WERI-Rb-1 (cell line): ENCODE data around the gene MYBPHL.
"Not testable (repeated sequence)": the region's sequence is repeated elsewhere in the genome, so short reads cannot be mapped to it uniquely, and the experiment has no call there.

Experiments used
- DNase-seq: peaks from one replicate; pipeline ENCODE4 v3.0.0-alpha.2; 2020
- H3K27ac ChIP-seq: fragments of 250-450 bp; sonication (Bioruptor Pico); 2 replicates; pipeline ENCODE4 v1.5.1; 2020; ENCODE audit warnings: mild to moderate bottlenecking, moderate library complexity
- H3K27me3 ChIP-seq: fragments of 250-450 bp; sonication (Bioruptor Pico); 2 replicates; pipeline ENCODE4 v1.5.1; 2021; ENCODE audit warnings: mild to moderate bottlenecking, low read depth, moderate library complexity; ENCODE audit not compliant: insufficient read depth, severe bottlenecking
- H3K36me3 ChIP-seq: fragments of 250-450 bp; sonication (Bioruptor Pico); 2 replicates; pipeline ENCODE4 v1.5.1; 2020; ENCODE audit warnings: mild to moderate bottlenecking, moderate library complexity
- H3K4me3 ChIP-seq: 2 replicates; pipeline ENCODE4 v1.5.1; 2011; ENCODE audit warnings: low read depth, mild to moderate bottlenecking, control low read depth, low read length
- H3K9me3 ChIP-seq: fragments of 250-450 bp; sonication (Bioruptor Pico); 2 replicates; pipeline ENCODE4 v1.5.1; 2021; ENCODE audit warnings: mild to moderate bottlenecking, moderate library complexity; ENCODE audit not compliant: severe bottlenecking
- TF ChIP-seq, protein P1 (sequence below): IDR thresholded peaks from 2 replicates; pipeline ENCODE4 v1.5.1; 2011; ENCODE audit warnings: low read depth, mild to moderate bottlenecking, control low read depth, inconsistent platforms, low read length

The MYBPHL gene

DNA sequence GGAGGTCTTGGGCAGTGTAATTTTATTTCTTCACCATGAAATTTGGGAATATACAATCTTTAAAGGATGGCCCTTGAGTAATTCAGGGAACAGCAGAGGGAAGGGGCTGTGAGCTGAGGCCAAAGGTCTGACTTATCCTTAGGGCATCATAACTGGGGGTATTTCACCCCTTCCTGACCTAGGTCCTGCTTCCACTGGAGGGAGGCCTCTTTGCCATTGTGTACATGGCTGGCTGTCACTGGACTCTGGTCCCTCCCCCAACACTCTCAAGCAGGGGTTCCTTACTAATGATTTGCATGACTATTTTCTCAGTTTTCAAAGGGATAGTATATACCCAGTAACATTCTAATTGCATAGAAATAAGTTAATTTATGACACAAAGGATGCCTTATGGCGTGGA is 16.7 kb downstream of the MYBPHL start:
- DNase-seq: no peak
- Histone ChIP-seq H3K27ac (no peak overlapping the region), H3K36me3 (peaks cover 10% of the 10 kb centered on the region), H3K4me3 (no peak overlapping the region), H3K9me3 (no peaks in the 10 kb centered on the region), H3K27me3 (no peaks in the 10 kb centered on the region)
- TF ChIP-seq, protein P1, sequence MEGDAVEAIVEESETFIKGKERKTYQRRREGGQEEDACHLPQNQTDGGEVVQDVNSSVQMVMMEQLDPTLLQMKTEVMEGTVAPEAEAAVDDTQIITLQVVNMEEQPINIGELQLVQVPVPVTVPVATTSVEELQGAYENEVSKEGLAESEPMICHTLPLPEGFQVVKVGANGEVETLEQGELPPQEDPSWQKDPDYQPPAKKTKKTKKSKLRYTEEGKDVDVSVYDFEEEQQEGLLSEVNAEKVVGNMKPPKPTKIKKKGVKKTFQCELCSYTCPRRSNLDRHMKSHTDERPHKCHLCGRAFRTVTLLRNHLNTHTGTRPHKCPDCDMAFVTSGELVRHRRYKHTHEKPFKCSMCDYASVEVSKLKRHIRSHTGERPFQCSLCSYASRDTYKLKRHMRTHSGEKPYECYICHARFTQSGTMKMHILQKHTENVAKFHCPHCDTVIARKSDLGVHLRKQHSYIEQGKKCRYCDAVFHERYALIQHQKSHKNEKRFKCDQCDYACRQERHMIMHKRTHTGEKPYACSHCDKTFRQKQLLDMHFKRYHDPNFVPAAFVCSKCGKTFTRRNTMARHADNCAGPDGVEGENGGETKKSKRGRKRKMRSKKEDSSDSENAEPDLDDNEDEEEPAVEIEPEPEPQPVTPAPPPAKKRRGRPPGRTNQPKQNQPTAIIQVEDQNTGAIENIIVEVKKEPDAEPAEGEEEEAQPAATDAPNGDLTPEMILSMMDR: no peak

- H3K36me3 ChIP-seq, H3K4me3 ChIP-seq, DNase-seq, H3K27me3 ChIP-seq, H3K9me3 ChIP-seq, H3K27ac ChIP-seq: not testable (repeated sequence)
Observed at GRCh38 chr1:109286762-109287161, 20.0 kb downstream of the MYBPHL start.

DNA sequence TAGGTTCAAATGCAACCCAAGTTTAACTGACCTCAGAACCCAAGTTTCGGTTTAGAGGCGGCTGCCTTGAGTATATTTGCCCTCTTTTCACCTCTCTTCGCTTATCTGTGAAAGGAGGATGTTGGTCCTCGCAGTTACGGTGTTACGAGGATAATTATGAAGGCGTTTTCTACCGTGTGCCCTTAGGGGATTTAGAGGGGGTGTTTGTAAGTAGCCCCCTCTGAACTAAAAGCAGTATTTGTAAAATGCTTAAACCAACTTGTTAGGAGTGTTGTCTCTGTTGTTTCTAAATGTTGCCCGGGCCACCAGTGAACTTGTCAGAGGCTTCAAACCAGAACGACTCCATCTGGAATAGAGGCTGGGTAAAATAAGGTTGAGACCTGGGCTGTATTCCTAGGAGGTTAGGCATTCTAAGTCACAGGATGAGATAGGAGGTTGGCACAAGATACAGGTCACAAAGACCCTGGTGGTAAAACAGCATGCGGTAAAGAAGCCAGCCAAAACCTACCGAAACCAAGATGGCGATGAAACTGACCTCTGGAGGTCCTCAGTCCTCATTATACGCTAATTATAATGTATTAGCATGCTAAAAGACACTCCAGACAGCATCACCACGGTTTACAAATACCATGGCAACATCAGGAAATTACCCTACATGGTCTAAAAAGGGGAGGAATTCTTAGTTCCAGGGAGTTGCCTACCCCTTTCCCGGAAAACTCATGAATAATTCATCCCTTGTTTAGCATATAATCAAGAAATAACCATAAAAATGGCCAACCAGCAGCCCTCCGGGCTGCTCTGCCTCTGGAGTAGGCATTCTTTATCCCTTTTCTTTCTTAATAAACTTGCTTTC is 22.8 kb downstream of the MYBPHL start:
- Histone ChIP-seq H3K9me3 (no peaks in the 10 kb centered on the region), H3K27ac (peak overlapping the region; percentile 91), H3K27me3 (no peaks in the 10 kb centered on the region), H3K4me3 (peak overlapping the region; percentile 66), H3K36me3 (peaks cover 24% of the 10 kb centered on the region)
- TF ChIP-seq, protein P1: no peak
- no peak for DNase-seq

- H3K27me3 ChIP-seq: no peaks in the 10 kb centered on the region
- TF ChIP-seq, protein P1: peak; percentile 38
- peak within 1 kb of the TSS; percentile 91 for H3K27ac ChIP-seq
- H3K9me3 ChIP-seq: no peaks in the 10 kb centered on the region
- H3K36me3 ChIP-seq: peaks cover 31% of the 10 kb centered on the region
- peak; percentile 99 for DNase-seq
- peak within 1 kb of the TSS; percentile 66 for H3K4me3 ChIP-seq
Observed at GRCh38 chr1:109282952-109283747, 23.7 kb downstream of the MYBPHL start, which contains the start of gene PSRC1. Gene PSRC1 (minus strand): TSS chr1:109283145.

DNA sequence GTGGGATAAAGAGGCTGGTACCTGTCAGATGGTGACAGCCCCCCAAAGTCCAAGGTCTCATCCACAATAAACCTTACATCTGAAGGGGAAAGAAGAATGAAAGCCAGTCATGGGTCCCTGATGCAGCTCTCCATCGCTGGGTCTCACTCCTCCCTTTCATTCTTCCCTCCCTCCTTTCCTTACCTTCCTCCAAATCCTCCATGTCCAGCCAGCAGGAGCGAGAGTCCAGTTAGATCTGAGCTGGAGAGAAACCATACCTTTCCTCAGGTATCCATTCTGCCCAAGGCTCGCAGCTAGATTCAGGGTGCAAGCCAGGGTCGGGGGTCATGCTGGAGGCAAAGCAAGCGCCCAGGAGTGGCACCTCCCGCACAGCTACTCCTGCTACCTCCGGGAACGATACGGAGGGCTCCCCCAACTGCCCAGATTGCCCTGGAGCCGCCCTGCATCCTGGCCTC is 24.3 kb downstream of the MYBPHL start:
- no peaks in the 10 kb centered on the region for H3K27me3 ChIP-seq
- H3K4me3 ChIP-seq: peak overlapping the region; percentile 66
- TF ChIP-seq, protein P1: 0 out of 2 replicates have a peak, but pooled peaks have one; percentile 10
- DNase-seq: no peak
- no peaks in the 10 kb centered on the region for H3K9me3 ChIP-seq
- peaks cover 37% of the 10 kb centered on the region for H3K36me3 ChIP-seq
- peak overlapping the region; percentile 91 for H3K27ac ChIP-seq
